GM18858 (cell line): ENCODE results near the gene IGFBP4.

Source experiments
- ATAC-seq: cut with Tn5 transposase; IDR thresholded peaks from one replicate; pipeline ENCODE4 v1.9.1; 2021; ENCODE audit not compliant: unreplicated experiment

The IGFBP4 gene

GRCh38 chr17:40486522-40487370 is 43.5 kb downstream of the IGFBP4 start:
- no peak for ATAC-seq

GRCh38 chr17:40487371-40488020 is 44.2 kb downstream of the IGFBP4 start:
- ATAC-seq: no peak

GRCh38 chr17:40490289-40490853 is 47.1 kb downstream of the IGFBP4 start:
- no peak for ATAC-seq

- no peak for ATAC-seq
Observed at GRCh38 chr17:40490982-40491381, 47.7 kb downstream of the IGFBP4 start.

- no peak for ATAC-seq
Observed at GRCh38 chr17:40491486-40491885, 48.2 kb downstream of the IGFBP4 start.

- ATAC-seq: no peak
Observed at GRCh38 chr17:40493697-40494096, 50.4 kb downstream of the IGFBP4 start.

- ATAC-seq: no peak
Observed at GRCh38 chr17:40495140-40495539, 51.9 kb downstream of the IGFBP4 start.

GRCh38 chr17:40496170-40496569 is 52.9 kb downstream of the IGFBP4 start:
- ATAC-seq: no peak

GRCh38 chr17:40496634-40497420 is 53.6 kb downstream of the IGFBP4 start:
- no peak for ATAC-seq

- ATAC-seq: no peak
Observed at GRCh38 chr17:40497695-40498094, 54.4 kb downstream of the IGFBP4 start.

GRCh38 chr17:40498281-40499084 is 55.2 kb downstream of the IGFBP4 start:
- no peak for ATAC-seq

GRCh38 chr17:40499551-40500189 is 56.4 kb downstream of the IGFBP4 start:
- ATAC-seq: no peak

GRCh38 chr17:40500190-40500589 is 56.9 kb downstream of the IGFBP4 start:
- no peak for ATAC-seq

GRCh38 chr17:40500709-40501108 is 57.5 kb downstream of the IGFBP4 start:
- no peak for ATAC-seq

GRCh38 chr17:40501499-40501911 is 58.3 kb downstream of the IGFBP4 start, which contains the start of gene TNS4:
Gene TNS4, minus strand, starts transcription at chr17:40501623. Its CDS starts 5,198 bp downstream, at chr17:40496425.
- no peak for ATAC-seq

GRCh38 chr17:40502716-40503115 is 59.5 kb downstream of the IGFBP4 start:
- ATAC-seq: no peak

- ATAC-seq: no peak
Observed at GRCh38 chr17:40503154-40503553, 59.9 kb downstream of the IGFBP4 start.

GRCh38 chr17:40506786-40507185 is 63.5 kb downstream of the IGFBP4 start:
- no peak for ATAC-seq
